ENCODE data around the gene RCBTB2.

Gene RCBTB2

DNA sequence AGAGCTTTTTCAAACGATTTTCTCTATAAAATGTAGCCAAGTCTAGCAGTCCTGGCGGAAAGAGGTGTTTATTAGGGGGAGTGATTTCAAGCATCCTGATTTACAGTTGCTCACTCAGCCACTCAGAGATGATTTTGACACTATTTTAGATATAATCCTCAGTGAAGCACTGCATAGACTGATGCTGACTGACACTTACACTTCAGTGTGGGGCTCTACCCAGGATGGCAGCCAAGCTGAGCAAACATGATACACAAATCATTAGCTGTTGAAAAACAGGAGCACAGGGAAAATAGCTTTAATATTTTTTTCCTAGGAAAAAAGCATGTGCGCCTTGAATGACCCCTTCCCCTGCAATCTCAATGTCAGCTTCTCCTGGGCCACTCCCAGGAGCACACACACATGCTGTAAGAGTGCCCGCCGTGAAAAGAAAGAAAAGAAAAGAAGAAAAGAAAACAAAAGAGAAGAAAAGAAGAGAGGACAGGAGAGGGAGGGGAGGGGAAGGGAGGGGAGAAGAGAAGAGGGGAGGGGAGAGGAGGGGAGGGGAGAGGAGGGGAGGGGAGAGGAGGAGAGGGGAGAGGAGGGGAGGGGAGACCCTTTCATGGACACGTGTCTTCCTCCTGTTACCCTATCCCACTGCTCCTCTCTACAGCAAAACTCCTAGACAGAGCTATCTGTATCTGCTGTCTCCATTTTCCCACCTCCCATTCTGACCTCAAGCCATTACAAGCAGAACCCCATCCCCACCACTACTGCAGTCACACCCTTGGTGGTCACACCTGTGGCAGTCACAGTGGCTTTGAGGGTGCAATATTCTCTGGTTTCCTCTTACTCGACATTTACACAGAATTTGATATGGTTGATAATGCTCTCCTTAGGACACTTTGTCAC lies 36.4 kb downstream of the RCBTB2 start:
- no peak overlapping the region for H3K4me3 ChIP-seq (ENCODE audit: low read depth, low read length)
- POLR2A ChIA-PET: no interaction called here
- H3K36me3 ChIP-seq (ENCODE audit: control insufficient read depth in 2 of 2, insufficient read depth in 1 of 2, low read length in 2 of 2): no peaks in the 10 kb centered on the region
- CTCF ChIA-PET: interaction anchor here (0.6 to 0.7 kb wide), 2 partner anchors 14 to 241 kb away, joined by 3 read pairs; no protein-coding TSS in a partner anchor
- peaks cover 7% of the 10 kb centered on the region for H3K4me1 ChIP-seq (ENCODE audit: control insufficient read depth, insufficient read depth, low read length)
- TF ChIP-seq, protein P1, sequence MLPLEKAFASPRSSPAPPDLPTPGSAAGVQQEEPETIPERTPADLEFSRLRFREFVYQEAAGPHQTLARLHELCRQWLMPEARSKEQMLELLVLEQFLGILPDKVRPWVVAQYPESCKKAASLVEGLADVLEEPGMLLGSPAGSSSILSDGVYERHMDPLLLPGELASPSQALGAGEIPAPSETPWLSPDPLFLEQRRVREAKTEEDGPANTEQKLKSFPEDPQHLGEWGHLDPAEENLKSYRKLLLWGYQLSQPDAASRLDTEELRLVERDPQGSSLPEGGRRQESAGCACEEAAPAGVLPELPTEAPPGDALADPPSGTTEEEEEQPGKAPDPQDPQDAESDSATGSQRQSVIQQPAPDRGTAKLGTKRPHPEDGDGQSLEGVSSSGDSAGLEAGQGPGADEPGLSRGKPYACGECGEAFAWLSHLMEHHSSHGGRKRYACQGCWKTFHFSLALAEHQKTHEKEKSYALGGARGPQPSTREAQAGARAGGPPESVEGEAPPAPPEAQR (tag by site-specific recombination; IDR thresholded peaks at IDR 0.05): no peak
- no peak for TF ChIP-seq ZNF670 (tag by site-specific recombination; IDR thresholded peaks at IDR 0.05; ENCODE audit: low read depth)
- TF ChIP-seq ZNF112 (tag by site-specific recombination; IDR thresholded peaks at IDR 0.05): no peak
- TF ChIP-seq, protein P2, sequence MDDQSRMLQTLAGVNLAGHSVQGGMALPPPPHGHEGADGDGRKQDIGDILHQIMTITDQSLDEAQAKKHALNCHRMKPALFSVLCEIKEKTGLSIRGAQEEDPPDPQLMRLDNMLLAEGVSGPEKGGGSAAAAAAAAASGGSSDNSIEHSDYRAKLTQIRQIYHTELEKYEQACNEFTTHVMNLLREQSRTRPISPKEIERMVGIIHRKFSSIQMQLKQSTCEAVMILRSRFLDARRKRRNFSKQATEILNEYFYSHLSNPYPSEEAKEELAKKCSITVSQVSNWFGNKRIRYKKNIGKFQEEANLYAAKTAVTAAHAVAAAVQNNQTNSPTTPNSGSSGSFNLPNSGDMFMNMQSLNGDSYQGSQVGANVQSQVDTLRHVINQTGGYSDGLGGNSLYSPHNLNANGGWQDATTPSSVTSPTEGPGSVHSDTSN (CRISPR knock-in tag; IDR thresholded peaks at IDR 0.05): no peak
- no peak for TF ChIP-seq ZNF426 (tag by site-specific recombination; IDR thresholded peaks at IDR 0.05)
- TF ChIP-seq ZNF664 (tag by site-specific recombination; IDR thresholded peaks at IDR 0.05): no peak
- no peak for TF ChIP-seq MYNN (tag by site-specific recombination; IDR thresholded peaks at IDR 0.05; ENCODE audit: borderline replicate concordance)
- H3K9me3 ChIP-seq (ENCODE audit: control insufficient read depth, insufficient read depth, low read depth, low read length): no peaks in the 10 kb centered on the region
- no peak overlapping the region for H3K27ac ChIP-seq (ENCODE audit: extremely low read depth, low read depth, low read length)

DNA sequence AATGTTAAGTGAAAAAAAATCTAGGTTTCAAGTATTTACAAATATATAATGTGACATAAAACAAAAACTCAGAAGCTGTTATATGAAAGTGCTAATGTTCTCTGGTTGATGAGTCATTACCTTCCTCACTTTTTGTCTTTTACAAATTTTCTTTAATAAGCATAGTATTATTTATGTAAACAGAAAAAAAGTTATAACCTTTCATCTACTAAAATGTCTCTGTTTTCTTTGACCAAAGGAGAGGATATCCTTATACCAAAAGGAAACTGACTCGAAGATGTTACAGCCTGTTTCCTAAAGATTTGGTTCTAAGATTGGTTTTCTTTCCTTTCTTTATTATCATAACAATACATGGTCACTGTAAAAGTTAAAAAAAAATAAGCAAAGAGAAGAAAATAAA lies 38.0 kb downstream of the RCBTB2 start:
- H3K36me3 ChIP-seq (ENCODE audit: control insufficient read depth in 2 of 2, insufficient read depth in 1 of 2, low read length in 2 of 2): no peaks in the 10 kb centered on the region
- no peaks in the 10 kb centered on the region for H3K9me3 ChIP-seq (ENCODE audit: control insufficient read depth, insufficient read depth, low read depth, low read length)
- TF ChIP-seq, protein P3, sequence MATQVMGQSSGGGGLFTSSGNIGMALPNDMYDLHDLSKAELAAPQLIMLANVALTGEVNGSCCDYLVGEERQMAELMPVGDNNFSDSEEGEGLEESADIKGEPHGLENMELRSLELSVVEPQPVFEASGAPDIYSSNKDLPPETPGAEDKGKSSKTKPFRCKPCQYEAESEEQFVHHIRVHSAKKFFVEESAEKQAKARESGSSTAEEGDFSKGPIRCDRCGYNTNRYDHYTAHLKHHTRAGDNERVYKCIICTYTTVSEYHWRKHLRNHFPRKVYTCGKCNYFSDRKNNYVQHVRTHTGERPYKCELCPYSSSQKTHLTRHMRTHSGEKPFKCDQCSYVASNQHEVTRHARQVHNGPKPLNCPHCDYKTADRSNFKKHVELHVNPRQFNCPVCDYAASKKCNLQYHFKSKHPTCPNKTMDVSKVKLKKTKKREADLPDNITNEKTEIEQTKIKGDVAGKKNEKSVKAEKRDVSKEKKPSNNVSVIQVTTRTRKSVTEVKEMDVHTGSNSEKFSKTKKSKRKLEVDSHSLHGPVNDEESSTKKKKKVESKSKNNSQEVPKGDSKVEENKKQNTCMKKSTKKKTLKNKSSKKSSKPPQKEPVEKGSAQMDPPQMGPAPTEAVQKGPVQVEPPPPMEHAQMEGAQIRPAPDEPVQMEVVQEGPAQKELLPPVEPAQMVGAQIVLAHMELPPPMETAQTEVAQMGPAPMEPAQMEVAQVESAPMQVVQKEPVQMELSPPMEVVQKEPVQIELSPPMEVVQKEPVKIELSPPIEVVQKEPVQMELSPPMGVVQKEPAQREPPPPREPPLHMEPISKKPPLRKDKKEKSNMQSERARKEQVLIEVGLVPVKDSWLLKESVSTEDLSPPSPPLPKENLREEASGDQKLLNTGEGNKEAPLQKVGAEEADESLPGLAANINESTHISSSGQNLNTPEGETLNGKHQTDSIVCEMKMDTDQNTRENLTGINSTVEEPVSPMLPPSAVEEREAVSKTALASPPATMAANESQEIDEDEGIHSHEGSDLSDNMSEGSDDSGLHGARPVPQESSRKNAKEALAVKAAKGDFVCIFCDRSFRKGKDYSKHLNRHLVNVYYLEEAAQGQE (tag by site-specific recombination; IDR thresholded peaks at IDR 0.05): no peak
- TF ChIP-seq ZNF623 (tag by site-specific recombination; IDR thresholded peaks at IDR 0.05): no peak
- no peak for TF ChIP-seq ZNF350 (tag by site-specific recombination; IDR thresholded peaks at IDR 0.05)
- TF ChIP-seq KLF16 (tag by site-specific recombination; IDR thresholded peaks at IDR 0.05): no peak
- no peak for TF ChIP-seq ZNF24 (tag by site-specific recombination; IDR thresholded peaks at IDR 0.05)
- TF ChIP-seq, protein P4, sequence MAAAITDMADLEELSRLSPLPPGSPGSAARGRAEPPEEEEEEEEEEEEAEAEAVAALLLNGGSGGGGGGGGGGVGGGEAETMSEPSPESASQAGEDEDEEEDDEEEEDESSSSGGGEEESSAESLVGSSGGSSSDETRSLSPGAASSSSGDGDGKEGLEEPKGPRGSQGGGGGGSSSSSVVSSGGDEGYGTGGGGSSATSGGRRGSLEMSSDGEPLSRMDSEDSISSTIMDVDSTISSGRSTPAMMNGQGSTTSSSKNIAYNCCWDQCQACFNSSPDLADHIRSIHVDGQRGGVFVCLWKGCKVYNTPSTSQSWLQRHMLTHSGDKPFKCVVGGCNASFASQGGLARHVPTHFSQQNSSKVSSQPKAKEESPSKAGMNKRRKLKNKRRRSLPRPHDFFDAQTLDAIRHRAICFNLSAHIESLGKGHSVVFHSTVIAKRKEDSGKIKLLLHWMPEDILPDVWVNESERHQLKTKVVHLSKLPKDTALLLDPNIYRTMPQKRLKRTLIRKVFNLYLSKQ (tag by site-specific recombination; IDR thresholded peaks at IDR 0.05; ENCODE audit: borderline replicate concordance): no peak
- TF ChIP-seq ZNF560 (tag by site-specific recombination; IDR thresholded peaks at IDR 0.05; ENCODE audit: borderline replicate concordance): no peak
- peaks cover 7% of the 10 kb centered on the region for H3K4me1 ChIP-seq (ENCODE audit: control insufficient read depth, insufficient read depth, low read length)
- no peak overlapping the region for H3K27ac ChIP-seq (ENCODE audit: extremely low read depth, low read depth, low read length)
- ChIA-PET CTCF (interaction anchor here (1.5 kb wide), 1 partner anchor 400 kb away, joined by 3 read pairs; the partner anchor contains the start of gene MED4), POLR2A (no interaction called here)
- H3K4me3 ChIP-seq (ENCODE audit: low read depth, low read length): no peak overlapping the region
